GM18909 (cell line): ENCODE results near the gene AGAP9.
"Not testable (repeated sequence)": the region's sequence is repeated elsewhere in the genome, so short reads cannot be mapped to it uniquely, and the experiment has no call there.

Experiments used
- ATAC-seq: cut with Tn5 transposase; IDR thresholded peaks from one replicate; pipeline ENCODE4 v1.9.1; 2021; ENCODE audit warnings: mild to moderate bottlenecking; ENCODE audit not compliant: unreplicated experiment, poor library complexity

Gene AGAP9

DNA sequence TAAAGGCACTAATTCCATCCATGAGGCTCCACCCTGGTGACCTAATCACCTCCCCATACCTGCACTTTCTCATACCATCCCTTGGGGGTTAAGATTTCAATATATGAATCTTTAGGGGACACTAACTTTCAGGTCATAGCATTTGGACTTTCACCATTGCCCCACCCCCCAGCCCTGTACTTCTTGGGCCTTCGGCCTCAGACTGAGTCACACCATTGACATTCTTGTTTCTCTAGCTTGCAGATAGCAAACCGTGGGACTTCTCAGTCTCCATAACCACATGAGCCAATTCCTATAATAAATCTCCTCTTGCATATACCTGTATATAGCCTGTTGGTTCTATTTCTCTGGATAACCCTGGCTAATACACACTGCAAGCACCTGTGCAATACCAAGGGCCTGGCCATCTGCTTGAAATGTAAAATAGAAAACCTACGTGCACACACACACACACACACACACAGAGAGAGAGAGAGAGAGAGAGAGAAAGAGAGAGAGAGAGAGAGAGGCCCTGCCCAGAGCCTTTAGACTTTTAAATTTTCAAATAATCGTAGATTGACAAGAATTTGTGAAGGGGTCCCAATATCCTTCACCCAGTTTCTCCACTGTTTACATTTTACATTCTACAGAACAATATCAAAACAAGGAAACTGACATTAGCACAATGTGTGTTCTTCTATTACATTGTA lies 64.8 kb downstream of the AGAP9 start:
- ATAC-seq = no peak

DNA sequence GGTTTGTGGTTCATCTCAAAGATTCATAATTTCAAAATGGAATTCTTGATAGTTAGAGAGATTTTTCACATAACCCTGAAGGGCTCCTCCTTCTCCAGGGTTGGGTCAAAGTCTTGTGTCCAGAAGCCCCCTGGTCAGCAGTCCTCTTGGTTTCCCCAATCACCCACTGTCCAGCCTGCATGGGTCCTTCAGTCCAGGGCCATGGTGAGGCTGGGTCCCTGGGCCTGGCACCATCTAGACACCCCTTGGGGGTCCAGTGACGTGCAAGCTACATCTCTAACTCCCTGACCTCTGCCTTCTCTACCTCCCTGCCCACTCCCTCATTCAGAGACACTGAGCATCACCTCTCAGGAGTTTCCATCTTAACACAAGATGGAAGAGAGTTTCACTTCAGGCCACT lies 65.6 kb downstream of the AGAP9 start:
- ATAC-seq = no peak

DNA sequence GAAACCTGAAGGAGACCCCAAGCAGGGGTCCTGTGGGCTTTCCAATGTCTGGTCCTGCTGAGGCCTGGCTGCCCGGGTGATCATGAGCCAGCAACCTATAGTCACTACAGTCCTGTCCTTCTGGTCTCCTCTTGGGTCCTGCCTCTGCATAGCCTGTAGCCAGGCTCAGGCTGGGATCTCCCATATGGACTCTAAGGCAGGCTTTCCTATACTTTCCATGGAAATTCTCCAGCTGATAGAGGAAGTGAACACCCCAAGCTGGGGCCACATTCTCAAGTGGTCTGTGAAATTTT lies 66.0 kb downstream of the AGAP9 start:
- no peak for ATAC-seq

DNA sequence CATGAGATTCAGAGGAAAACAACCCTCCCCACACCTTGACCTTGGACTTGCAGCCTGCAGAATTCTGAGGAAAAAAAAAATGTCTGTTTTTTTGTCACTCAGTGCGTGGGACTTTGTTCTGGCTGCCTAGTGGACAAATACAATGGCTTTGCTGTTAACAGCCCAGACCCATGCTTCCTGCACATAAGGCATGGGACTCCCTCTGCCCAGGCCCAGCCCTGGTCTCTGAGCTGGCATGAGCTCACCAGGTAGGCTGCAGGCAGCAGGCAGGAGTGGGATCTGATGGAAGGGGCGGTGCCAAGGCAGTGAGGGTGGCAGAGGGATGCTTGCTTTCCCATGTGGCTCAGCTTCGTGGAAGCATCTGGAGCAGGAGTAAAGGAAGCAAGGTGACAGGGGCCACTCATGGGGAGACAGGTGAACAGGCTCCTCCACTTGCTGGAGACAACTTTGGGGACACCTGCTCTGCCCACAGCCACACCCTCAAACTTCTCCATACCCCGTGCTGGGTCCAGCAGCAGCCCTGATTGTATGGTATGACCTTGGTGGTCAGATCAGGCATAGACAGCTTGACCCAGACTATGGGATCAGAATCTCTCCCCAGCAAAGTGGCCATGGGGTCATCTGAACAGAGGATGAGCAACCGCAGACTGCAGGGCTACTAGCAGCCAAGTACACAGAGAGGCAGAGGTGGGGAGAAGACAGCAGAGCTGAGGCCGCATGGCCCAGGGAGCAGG lies 66.5 kb downstream of the AGAP9 start:
- ATAC-seq = no peak

DNA sequence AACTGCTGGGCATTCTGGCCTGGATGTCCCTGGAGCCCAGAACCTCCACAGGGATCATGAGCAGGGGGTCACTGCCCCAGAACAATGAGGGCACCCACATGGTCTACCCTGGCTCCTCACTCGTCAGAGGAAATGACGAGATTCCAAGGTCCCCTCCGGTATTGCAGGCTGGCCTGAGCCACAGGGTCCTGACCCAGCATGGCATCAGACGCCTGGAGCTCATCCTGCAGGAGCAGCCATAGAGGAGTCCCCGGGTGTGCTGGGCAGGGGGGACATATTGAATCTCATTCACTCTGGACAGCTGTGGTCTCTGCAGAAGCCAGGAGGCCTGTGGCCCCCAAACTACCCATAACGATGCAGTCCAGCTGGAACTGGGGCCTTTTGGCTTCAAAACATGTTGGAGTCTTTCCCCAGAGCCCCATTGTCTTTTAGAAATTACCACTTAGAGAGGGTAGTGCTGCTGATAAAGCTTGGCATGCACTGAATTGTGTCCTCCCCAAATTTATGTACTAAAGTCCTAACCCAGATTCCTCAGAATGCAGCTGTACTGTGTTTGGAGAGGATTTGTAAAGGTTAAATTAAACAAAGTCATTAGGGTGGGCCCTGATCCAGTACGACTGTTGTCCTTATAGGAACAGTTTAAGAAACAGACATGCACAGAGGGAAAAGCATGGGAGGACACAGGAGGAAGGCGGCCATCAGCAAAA lies 67.2 kb downstream of the AGAP9 start:
- ATAC-seq = no peak

DNA sequence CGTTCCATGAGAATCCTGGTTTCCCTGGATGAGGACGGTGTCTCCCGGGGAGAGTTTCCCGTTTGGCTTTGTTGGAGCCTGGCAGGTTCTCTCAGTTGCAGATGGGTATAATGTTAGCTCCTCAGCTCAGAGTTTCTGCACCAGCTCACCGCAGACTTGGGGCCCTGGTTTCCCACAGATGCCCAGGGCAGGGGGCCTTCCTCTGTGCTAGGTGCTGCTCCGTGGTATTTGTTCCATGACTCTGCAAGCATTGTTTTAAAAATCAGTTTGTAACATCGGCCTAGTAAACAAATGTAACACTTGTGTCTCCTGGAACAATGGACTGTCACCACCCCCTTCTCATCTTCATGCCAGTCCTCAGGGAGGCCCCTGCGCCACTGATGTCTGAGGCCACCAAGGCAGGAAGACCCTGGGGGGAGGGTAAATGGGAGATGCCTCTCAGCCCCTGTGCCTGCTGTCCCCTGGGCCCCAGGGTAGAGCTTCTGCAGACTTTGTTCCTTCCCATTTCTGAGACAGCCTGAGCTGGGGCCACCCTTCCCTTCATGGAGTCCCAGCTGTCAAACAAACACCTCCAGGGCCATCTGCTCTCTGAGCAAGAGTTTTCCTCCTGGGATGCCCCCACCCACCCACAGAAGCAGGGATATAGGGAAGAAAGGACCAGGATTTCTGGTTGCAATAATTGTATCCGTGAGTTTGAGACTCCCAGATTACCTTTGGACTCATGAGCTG lies 67.9 kb downstream of the AGAP9 start:
- not testable (repeated sequence) for ATAC-seq

DNA sequence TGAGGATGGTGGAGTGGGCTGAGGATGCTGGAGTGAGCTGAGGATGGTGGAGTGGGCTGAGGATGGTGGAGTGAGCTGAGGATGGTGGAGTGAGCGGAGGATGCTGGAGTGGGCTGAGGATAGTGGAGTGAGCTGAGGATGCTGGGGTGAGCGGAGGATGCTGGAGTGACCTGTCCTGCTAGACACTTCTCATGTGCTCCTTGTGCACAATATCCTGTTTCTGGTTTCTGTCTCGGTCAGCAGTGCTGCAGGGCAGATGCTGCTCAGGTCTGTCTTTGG lies 68.7 kb downstream of the AGAP9 start:
- no peak for ATAC-seq

DNA sequence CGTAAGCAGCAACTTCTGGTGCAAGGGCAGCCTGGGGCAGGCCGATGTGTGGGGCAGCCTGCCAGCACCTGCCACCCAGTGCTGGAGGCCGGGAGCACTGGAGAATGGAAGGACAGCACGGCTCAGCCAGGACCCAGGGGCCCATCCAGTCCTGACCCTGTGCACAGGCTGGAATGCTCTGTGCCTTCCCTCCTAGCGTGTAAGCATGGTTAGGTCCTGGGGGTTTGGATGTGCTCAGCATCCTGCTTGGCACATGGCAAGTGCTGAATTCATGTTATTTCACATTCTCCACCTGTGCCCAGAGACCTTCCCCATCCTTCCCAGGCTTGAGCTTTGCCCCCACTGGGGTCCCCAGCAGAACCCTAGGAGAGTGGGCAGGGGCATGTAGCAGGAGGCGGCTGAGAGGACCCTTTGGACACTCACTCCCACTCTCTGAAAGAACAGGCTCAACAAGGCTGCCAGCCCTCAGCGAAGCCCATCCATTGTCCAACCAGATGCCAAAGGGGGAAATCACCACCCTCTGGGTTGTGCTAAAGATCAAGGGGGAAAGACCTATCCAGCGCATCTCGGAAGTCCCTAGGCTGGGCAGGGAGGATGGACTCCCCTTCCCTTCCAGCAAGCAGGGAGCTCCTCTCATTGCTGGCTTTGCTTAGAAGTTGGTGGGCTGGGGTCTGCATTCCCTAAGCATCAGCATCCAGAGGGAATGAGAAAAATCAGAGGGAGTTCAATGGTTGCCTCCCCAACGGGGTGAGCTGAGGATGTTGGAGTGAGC lies 69.2 kb downstream of the AGAP9 start:
- ATAC-seq = no peak

DNA sequence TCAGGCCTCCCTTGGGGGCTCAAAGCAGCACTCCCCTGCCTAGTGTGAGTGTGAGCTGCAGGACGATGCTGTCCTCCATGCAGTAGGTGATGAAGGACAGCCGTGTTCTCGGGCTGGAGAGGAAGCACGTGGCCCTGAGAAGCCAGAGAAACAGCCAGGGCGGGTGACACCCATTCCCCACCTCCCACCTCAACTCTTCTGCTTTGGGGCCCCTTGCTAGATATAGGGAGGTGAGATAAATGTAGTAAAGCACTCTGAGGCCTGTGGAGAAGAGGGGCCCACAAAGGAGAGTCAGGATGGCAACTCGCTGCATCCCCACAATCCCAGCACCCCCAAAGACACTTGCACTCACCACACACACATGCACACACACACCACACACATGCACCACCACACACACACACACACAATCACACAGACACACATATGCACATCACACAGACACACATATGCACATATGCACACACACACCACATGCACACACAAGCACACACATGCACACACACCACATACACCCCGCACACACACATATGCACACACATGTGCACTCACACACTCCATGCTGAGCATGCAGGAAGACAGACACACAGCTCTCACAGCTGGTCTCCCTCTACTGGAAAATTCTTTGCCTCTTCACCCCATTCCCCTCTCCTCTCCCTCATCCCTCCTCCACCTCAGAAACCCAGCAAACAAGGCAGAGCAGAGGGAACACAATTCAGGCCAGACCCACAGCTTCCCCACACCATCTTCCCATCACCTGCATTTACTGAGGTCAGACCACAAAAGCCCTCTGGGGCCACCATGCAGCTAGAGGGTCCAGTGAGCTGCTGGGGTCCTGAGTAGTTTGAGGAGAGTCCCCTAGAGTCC lies 70.1 kb downstream of the AGAP9 start:
- ATAC-seq = no peak

DNA sequence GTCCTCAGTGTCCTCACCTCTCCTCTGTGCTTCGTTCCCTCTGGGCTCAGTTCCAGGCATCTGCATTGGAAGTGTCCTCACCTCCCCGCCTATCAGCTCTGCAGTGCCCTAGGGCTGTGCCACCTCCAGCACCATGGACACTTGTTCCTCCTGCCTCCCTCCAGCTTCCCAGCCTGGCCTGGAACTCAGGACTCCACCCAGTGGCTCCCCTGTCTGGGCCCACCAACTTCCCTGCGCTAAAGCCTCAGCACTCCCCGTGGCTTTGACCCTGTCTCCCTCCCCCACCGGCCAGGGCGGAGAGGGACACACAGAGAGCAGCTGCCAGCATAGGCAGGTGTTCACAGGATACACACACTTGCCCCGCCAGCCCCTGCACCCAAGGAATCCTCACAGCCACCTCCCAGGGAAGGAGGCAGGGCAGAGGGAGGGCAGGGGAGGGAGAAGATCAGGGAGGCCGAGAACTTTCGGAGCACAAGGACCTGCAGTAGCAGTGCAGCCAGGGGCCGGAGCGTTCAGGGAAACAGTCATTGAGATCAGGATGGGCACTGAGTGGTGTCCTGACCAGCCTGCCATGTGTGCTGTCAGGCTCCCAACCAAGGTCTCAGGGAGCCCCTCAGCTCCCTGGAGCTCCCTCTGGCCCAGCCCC lies 70.8 kb downstream of the AGAP9 start:
- ATAC-seq = no peak

DNA sequence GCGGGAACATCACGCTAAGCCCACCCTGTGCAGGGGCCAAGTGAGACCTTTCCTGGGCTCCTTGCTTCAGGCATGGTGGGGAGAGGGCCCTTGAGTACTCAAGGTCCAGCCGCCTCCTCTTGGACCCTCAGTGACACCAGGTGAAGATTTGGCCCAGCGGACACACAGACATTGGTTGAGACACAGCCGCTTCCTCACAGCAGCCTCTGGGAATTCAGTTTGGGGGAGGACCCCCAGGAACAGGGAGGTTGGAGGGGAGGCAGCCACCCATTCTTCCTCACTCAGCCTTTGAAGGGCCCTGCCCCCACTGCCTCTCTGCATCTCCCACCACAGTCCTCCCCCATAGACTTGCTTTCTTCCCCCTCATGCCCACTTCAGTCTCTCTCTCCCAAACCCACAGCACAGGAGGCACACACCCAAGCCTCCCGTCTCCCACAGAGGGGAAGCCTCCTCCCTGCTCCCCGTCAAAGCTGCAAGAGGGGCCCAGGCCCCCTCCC lies 71.4 kb downstream of the AGAP9 start:
- ATAC-seq = no peak
